K562 (cell line): Measurements from ENCODE around the gene CLEC2L.

Experiments used
- CTCF ChIP-seq, 3 experiments: IDR thresholded peaks in 2 of 3; conservative IDR thresholded peaks in 1 of 3; 2 replicates each; pipeline ENCODE4 v1.5.1; 2011 to 2012; ENCODE audit warnings: low read length in 3 of 3, mild to moderate bottlenecking in 3 of 3, control low read depth in 2 of 3, improper control_type of control experiment in 1 of 3, inconsistent platforms in 1 of 3, low read depth in 1 of 3, mixed read lengths in 1 of 3, moderate library complexity in 1 of 3; ENCODE audit not compliant: insufficient read depth in 2 of 3
- ZNF324 ChIP-seq: fragments of 250-450 bp; sonication (Bioruptor Pico); IDR thresholded peaks from 2 replicates; pipeline ENCODE4 v1.4.0; 2020; ENCODE audit warnings: mild to moderate bottlenecking

- no peak for TF ChIP-seq CTCF (IDR thresholded peaks at IDR 0.05 in 2 of 3, conservative IDR thresholded peaks at IDR 0.05 in 1 of 3; ENCODE audit: insufficient read depth in 2 of 3, low read depth in 1 of 3, low read length in 3 of 3)
- TF ChIP-seq ZNF324 (CRISPR knock-in tag) = no peak
Observed at GRCh38 chr7:139582671-139583155, 59.2 kb downstream of the CLEC2L start.
